ENCODE data around the gene GSTM5. TPM values are rescaled to one million over a fixed set of nuclear protein-coding genes. Genes with fewer than 3 reads are reported as not detected.
"Not testable (repeated sequence)": the region's sequence is repeated elsewhere in the genome, so short reads cannot be mapped to it uniquely, and the experiment has no call there.

GSTM5 gene
- total RNA-seq, 1 donor from 2014 or later: not detected

GRCh38 chr1:109704173-109704572 lies 7.9 kb upstream of the GSTM5 start:
- H3K9me3 Mint-ChIP-seq (ENCODE audit: unreplicated experiment): peaks cover 27% of the 10 kb centered on the region
- H3K27me3 Mint-ChIP-seq (ENCODE audit: unreplicated experiment): peaks cover 9% of the 10 kb centered on the region
- DNase-seq (ENCODE audit: extremely low spot score, unreplicated experiment): no peak
- H3K27ac Mint-ChIP-seq (ENCODE audit: unreplicated experiment): no peak overlapping the region
- peaks cover 2% of the 10 kb centered on the region for H3K36me3 Mint-ChIP-seq (ENCODE audit: unreplicated experiment)
- H3K4me1 Mint-ChIP-seq (ENCODE audit: unreplicated experiment): no peaks in the 10 kb centered on the region
- H3K4me3 Mint-ChIP-seq (ENCODE audit: unreplicated experiment): no peak overlapping the region
- TF ChIP-seq, protein P1, sequence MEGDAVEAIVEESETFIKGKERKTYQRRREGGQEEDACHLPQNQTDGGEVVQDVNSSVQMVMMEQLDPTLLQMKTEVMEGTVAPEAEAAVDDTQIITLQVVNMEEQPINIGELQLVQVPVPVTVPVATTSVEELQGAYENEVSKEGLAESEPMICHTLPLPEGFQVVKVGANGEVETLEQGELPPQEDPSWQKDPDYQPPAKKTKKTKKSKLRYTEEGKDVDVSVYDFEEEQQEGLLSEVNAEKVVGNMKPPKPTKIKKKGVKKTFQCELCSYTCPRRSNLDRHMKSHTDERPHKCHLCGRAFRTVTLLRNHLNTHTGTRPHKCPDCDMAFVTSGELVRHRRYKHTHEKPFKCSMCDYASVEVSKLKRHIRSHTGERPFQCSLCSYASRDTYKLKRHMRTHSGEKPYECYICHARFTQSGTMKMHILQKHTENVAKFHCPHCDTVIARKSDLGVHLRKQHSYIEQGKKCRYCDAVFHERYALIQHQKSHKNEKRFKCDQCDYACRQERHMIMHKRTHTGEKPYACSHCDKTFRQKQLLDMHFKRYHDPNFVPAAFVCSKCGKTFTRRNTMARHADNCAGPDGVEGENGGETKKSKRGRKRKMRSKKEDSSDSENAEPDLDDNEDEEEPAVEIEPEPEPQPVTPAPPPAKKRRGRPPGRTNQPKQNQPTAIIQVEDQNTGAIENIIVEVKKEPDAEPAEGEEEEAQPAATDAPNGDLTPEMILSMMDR (IDR thresholded peaks at IDR 0.05): no peak

GRCh38 chr1:109705411-109705810 lies 6.6 kb upstream of the GSTM5 start:
- no peak for DNase-seq (ENCODE audit: extremely low spot score, unreplicated experiment)
- Mint-ChIP-seq H3K36me3 (ENCODE audit: unreplicated experiment) (peaks cover 2% of the 10 kb centered on the region), H3K9me3 (ENCODE audit: unreplicated experiment) (peaks cover 32% of the 10 kb centered on the region), H3K4me3 (ENCODE audit: unreplicated experiment) (no peak overlapping the region), H3K27ac (ENCODE audit: unreplicated experiment) (no peak overlapping the region), H3K27me3 (ENCODE audit: unreplicated experiment) (peaks cover 9% of the 10 kb centered on the region), H3K4me1 (ENCODE audit: unreplicated experiment) (no peaks in the 10 kb centered on the region)
- TF ChIP-seq, protein P1 (IDR thresholded peaks at IDR 0.05): no peak

- not testable (repeated sequence) for H3K4me1 Mint-ChIP-seq (ENCODE audit: unreplicated experiment); DNase-seq (ENCODE audit: extremely low spot score, unreplicated experiment); H3K36me3 Mint-ChIP-seq (ENCODE audit: unreplicated experiment); H3K4me3 Mint-ChIP-seq (ENCODE audit: unreplicated experiment); H3K27ac Mint-ChIP-seq (ENCODE audit: unreplicated experiment)
- peaks cover 24% of the 10 kb centered on the region for H3K9me3 Mint-ChIP-seq (ENCODE audit: unreplicated experiment)
- peaks cover 11% of the 10 kb centered on the region for H3K27me3 Mint-ChIP-seq (ENCODE audit: unreplicated experiment)
Measured at GRCh38 chr1:109708949-109709348, 3.1 kb upstream of the GSTM5 start.

DNA sequence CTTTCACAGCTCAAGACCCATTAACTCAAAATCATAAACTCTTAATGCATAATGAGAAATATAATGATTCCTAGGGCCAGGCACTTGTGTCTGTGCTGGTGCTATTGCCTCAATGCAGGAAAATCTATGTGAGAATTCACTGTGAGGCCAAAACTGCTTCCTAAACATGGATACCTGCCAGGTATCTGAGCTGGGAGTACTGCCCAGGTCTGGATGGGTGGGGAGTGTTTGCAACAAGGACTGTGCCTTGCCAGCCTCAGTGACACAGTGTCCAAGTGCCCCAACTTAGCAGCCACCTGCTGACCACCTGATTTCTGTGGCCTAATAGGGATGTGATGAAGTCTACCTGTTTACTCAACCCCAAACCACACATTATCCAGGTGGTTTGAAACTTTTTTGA lies 2.2 kb upstream of the GSTM5 start:
- not testable (repeated sequence) for H3K27ac Mint-ChIP-seq (ENCODE audit: unreplicated experiment); H3K36me3 Mint-ChIP-seq (ENCODE audit: unreplicated experiment); H3K4me1 Mint-ChIP-seq (ENCODE audit: unreplicated experiment); DNase-seq (ENCODE audit: extremely low spot score, unreplicated experiment); H3K27me3 Mint-ChIP-seq (ENCODE audit: unreplicated experiment); H3K4me3 Mint-ChIP-seq (ENCODE audit: unreplicated experiment)
- H3K9me3 Mint-ChIP-seq (ENCODE audit: unreplicated experiment): peaks cover 18% of the 10 kb centered on the region

GRCh38 chr1:109712321-109712864 lies 342 bp downstream of the GSTM5 start:
- no peak overlapping the region for H3K27ac Mint-ChIP-seq (ENCODE audit: unreplicated experiment)
- no peaks in the 10 kb centered on the region for H3K4me1 Mint-ChIP-seq (ENCODE audit: unreplicated experiment)
- peaks cover 4% of the 10 kb centered on the region for H3K27me3 Mint-ChIP-seq (ENCODE audit: unreplicated experiment)
- peaks cover 2% of the 10 kb centered on the region for H3K36me3 Mint-ChIP-seq (ENCODE audit: unreplicated experiment)
- TF ChIP-seq, protein P1 (IDR thresholded peaks at IDR 0.05): no peak
- peaks cover 18% of the 10 kb centered on the region for H3K9me3 Mint-ChIP-seq (ENCODE audit: unreplicated experiment)
- H3K4me3 Mint-ChIP-seq (ENCODE audit: unreplicated experiment): no peak overlapping the region
- DNase-seq (ENCODE audit: extremely low spot score, unreplicated experiment): no peak

DNA sequence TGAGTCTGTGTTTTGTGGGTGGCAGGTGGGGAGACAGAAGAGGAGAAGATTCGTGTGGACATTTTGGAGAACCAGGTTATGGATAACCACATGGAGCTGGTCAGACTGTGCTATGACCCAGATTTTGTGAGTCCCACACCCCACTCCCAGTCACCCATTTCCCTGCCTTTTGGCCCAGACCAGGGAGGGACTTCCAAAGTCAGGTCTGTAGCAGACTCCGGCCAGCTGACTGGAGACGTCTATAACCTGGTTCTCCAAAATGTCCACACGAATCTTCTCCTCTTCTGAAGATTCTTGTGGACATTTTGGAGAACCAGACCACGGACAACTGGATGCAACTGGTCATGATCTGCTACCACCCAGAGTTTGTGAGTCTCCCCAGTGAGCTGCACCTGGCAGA lies 1.6 kb downstream of the GSTM5 start:
- no peaks in the 10 kb centered on the region for H3K4me1 Mint-ChIP-seq (ENCODE audit: unreplicated experiment)
- H3K9me3 Mint-ChIP-seq (ENCODE audit: unreplicated experiment): peaks cover 9% of the 10 kb centered on the region
- H3K27ac Mint-ChIP-seq (ENCODE audit: unreplicated experiment): no peak overlapping the region
- no peak overlapping the region for H3K4me3 Mint-ChIP-seq (ENCODE audit: unreplicated experiment)
- no peak for DNase-seq (ENCODE audit: extremely low spot score, unreplicated experiment)
- H3K36me3 Mint-ChIP-seq (ENCODE audit: unreplicated experiment): no peaks in the 10 kb centered on the region
- TF ChIP-seq, protein P1 (IDR thresholded peaks at IDR 0.05): no peak
- H3K27me3 Mint-ChIP-seq (ENCODE audit: unreplicated experiment): peaks cover 2% of the 10 kb centered on the region

Measured in osteocyte (in vitro differentiated cells).